Iris pigment epithelial cell (primary cell): ENCODE data around the gene CENPE.

Experiments
- DNase-seq: peaks from one replicate; pipeline ENCODE4 v3.0.0-alpha.2; 2011; ENCODE audit warnings: low read depth

CENPE gene

GRCh38 chr4:103076747-103077347, 121.3 kb downstream of the CENPE start, which contains the start of gene SLC9B2:
SLC9B2 (minus strand) TSS chr4:103076761; CDS start chr4:103067550, 9,211 bp downstream.
- no peak for DNase-seq

GRCh38 chr4:103075894-103076746, 122.0 kb downstream of the CENPE start:
- DNase-seq = peak; percentile 75

GRCh38 chr4:103075435-103075893, 122.7 kb downstream of the CENPE start:
- DNase-seq = peak; percentile 45

GRCh38 chr4:103074744-103075434, 123.3 kb downstream of the CENPE start:
- DNase-seq = peak; percentile 83

- peak; percentile 26 for DNase-seq
Observed at GRCh38 chr4:103073792-103074438, 124.2 kb downstream of the CENPE start.

GRCh38 chr4:103067841-103068547, 130.1 kb downstream of the CENPE start:
- no peak for DNase-seq

GRCh38 chr4:103060453-103061148, 137.5 kb downstream of the CENPE start:
- DNase-seq = no peak
